HepG2 (cell line): ENCODE results near the gene GHRHR. TPM values are rescaled to one million over a fixed set of nuclear protein-coding genes. Genes with fewer than 3 reads are reported as not detected.

Source experiments
- ATAC-seq: fragments of 200-7000 bp; cut with Tn5 transposase; 3 replicates; pipeline ENCODE4 v1.9.1; 2020; ENCODE audit warnings: mild to moderate bottlenecking, moderate library complexity
- BruUV-seq: library from RNA; stranded (reverse); fragments of 400-500 nt; replicated peaks from 2 replicates; lab custom pipeline; 2021; lab: Mats Ljungman, UMichigan
- CTCF ChIA-PET: fragments of 300-600 bp; formaldehyde crosslinking; extraction: SDS; loops from one replicate; lab custom pipeline; 2021; ENCODE audit warnings: low total read pairs, inconsistent platforms, low intra/inter-chr PET ratio; lab: Yijun Ruan, JAX
- POLR2A ChIA-PET: fragments of 350-600 bp; sonication (Branson Sonifier 250); formaldehyde crosslinking; loops from one replicate; lab custom pipeline; 2020; ENCODE audit warnings: antibody characterized with exemption, inconsistent platforms; lab: Yijun Ruan, JAX
- DNase-seq: peaks from one replicate; pipeline ENCODE4 v3.0.0-alpha.2; 2015; ENCODE audit warnings: low spot score
- FAIRE-seq: peaks from 3 replicates; lab custom pipeline; 2011; peaks lifted over from hg19 to GRCh38; lab: Jason Lieb, UNC
- H2AFZ ChIP-seq: one replicate; pipeline ENCODE4 v1.6.1; 2011; ENCODE audit warnings: low read length, inconsistent platforms
- H3K27ac ChIP-seq: fragments of 300-600 bp; 3 replicates; pipeline ENCODE4 v1.8.0; 2011; ENCODE audit warnings: mixed run types, mild to moderate bottlenecking, mixed read lengths, low read length, inconsistent platforms; ENCODE audit not compliant: insufficient read depth; ENCODE audit errors: extremely low read length
- H3K27me3 ChIP-seq, 2 experiments: fragments of 200-600 bp in 1 of 2; 2 replicates in 1 of 2; 3 replicates in 1 of 2; pipeline versions ENCODE4 v1.6.0 to v1.8.0; 2011; ENCODE audit warnings: low read length in 2 of 2, mild to moderate bottlenecking in 2 of 2, moderate library complexity in 2 of 2, inconsistent platforms in 1 of 2; ENCODE audit not compliant: insufficient read depth in 2 of 2, control insufficient read depth in 1 of 2
- H3K36me3 ChIP-seq, 2 experiments: fragments of 200-600 bp in 1 of 2; replicated peaks in 1 of 2; 2 replicates in 1 of 2; 3 replicates in 1 of 2; pipeline versions ENCODE4 v1.5.1 to v1.8.0; 2011; ENCODE audit warnings: low read length in 2 of 2, inconsistent platforms in 1 of 2; ENCODE audit not compliant: insufficient read depth in 2 of 2, control insufficient read depth in 1 of 2
- H3K4me1 ChIP-seq: 2 replicates; pipeline ENCODE4 v1.5.1; 2012; ENCODE audit warnings: low read length, inconsistent platforms; ENCODE audit not compliant: insufficient read depth
- H3K4me2 ChIP-seq: 2 replicates; pipeline ENCODE4 v1.6.0; 2011; ENCODE audit warnings: low read depth, low read length, inconsistent platforms
- H3K4me3 ChIP-seq, 3 experiments: fragments of 200-600 bp in 1 of 3; sonication (generic), shearing (Covaris generic) in 1 of 3; replicated peaks in 1 of 3; 2 replicates each; pipeline ENCODE4 v1.5.1; 2011 to 2016; ENCODE audit warnings: low read length in 3 of 3, inconsistent platforms in 2 of 3, low read depth in 2 of 3, mild to moderate bottlenecking in 2 of 3, control low read depth in 1 of 3, mixed read lengths in 1 of 3; ENCODE audit not compliant: insufficient read depth in 1 of 3
- H3K79me2 ChIP-seq: one replicate; pipeline ENCODE4 v1.6.1; 2011; ENCODE audit warnings: low read length, inconsistent platforms; ENCODE audit not compliant: insufficient read depth
- H3K9ac ChIP-seq: 2 replicates; pipeline ENCODE4 v1.6.0; 2011; ENCODE audit warnings: mild to moderate bottlenecking, low read depth, low read length, inconsistent platforms; ENCODE audit not compliant: insufficient read depth
- H3K9me3 ChIP-seq: 2 replicates; pipeline ENCODE4 v1.5.1; 2012; ENCODE audit warnings: mild to moderate bottlenecking, low read length
- H4K20me1 ChIP-seq: 2 replicates; pipeline ENCODE4 v1.6.0; 2011; ENCODE audit warnings: inconsistent platforms, mild to moderate bottlenecking, low read length, moderate library complexity; ENCODE audit not compliant: insufficient read depth
- AKAP8 ChIP-seq: sonication (generic); formaldehyde crosslinking; IDR thresholded peaks from 2 replicates; pipeline ENCODE4 v1.5.1; 2020; ENCODE audit warnings: mild to moderate bottlenecking, missing genetic modification reagents
- BCLAF1 ChIP-seq: fragments of 450-650 bp; IDR thresholded peaks from 2 replicates; pipeline ENCODE4 v1.6.1; 2017; ENCODE audit warnings: mild to moderate bottlenecking
- KDM2A ChIP-seq: sonication (generic); formaldehyde crosslinking; IDR thresholded peaks from 2 replicates; pipeline ENCODE4 v1.4.0; 2020; ENCODE audit warnings: low read depth, missing genetic modification reagents, borderline replicate concordance
- MATR3 ChIP-seq: sonication (generic); formaldehyde crosslinking; IDR thresholded peaks from 2 replicates; pipeline ENCODE4 v1.4.0; 2020; ENCODE audit warnings: missing genetic modification reagents
- MNT ChIP-seq: fragments of 450-650 bp; IDR thresholded peaks from 2 replicates; pipeline ENCODE4 v1.6.1; 2016
- PATZ1 ChIP-seq: sonication (generic); formaldehyde crosslinking; IDR thresholded peaks from 2 replicates; pipeline ENCODE4 v1.4.0; 2020; ENCODE audit warnings: missing genetic modification reagents
- ZBED4 ChIP-seq: sonication (generic); formaldehyde crosslinking; IDR thresholded peaks from 2 replicates; pipeline ENCODE4 v1.4.0; 2020; ENCODE audit warnings: missing genetic modification reagents, borderline replicate concordance
- ZNF672 ChIP-seq: sonication (generic); formaldehyde crosslinking; IDR thresholded peaks from 2 replicates; pipeline ENCODE4 v1.8.1; 2022; ENCODE audit warnings: missing genetic modification reagents
- WGBS: methylation state at CpG from one replicate; pipeline ENCODE4 v1.1.6; 2017; ENCODE audit warnings: low lambda C conversion rate; 5-methylcytosine and 5-hydroxymethylcytosine counted together
- in situ Hi-C: cut with HindIII; loops from 2 replicates; pipeline ENCODE4 v1.10.0; 2017; ENCODE audit warnings: low pct_unique_long_range_greater_than_20kb; ENCODE audit not compliant: extremely low pct_ligation_motif_present
- intact Hi-C: fragments of 100-400 bp; cut with micrococcal nuclease; formaldehyde crosslinking; loops from one replicate; pipeline ENCODE4 v1.10.0; 2022; ENCODE audit not compliant: unreplicated experiment
- polyA plus RNA-seq, 8 experiments: library from polyadenylated mRNA; depleted of rRNA in 3 of 8; stranded (reverse) in 7 of 8; unstranded in 1 of 8; fragments of >200 nt; fragmentation: Illumina TruSeq in 4 of 8; extraction: Trizol in 4 of 8; gene quantifications; 2 replicates each; pipeline versions ENCODE4 v1.2.1 to v1.2.3, GENCODE V29; 2011 to 2016; ENCODE audit warnings: low read depth in 4 of 8, missing spikeins in 1 of 8, mixed read lengths in 1 of 8; ENCODE audit not compliant: insufficient read depth in 1 of 8
- total RNA-seq, 5 experiments: library from RNA; depleted of rRNA; stranded (reverse); fragments of >200 nt; fragmentation: Illumina TruSeq; extraction: Trizol; gene quantifications; 2 replicates each; pipeline ENCODE4 v1.2.3, GENCODE V29; 2016; ENCODE audit warnings: low read depth in 1 of 5

GHRHR gene
- total and polyA plus RNA-seq, 2 of the 13 experiments (the other 11 are each of a cell fraction or from before 2014, with no cell fraction given): not detected

GRCh38 chr7:30983042-30983913, 19.5 kb downstream of the GHRHR start (continued):
- no peak for TF ChIP-seq ZBED4
- TF ChIP-seq PATZ1: no peak

- no peak overlapping the region for H3K4me3 ChIP-seq
- no peaks in the 10 kb centered on the region for H4K20me1 ChIP-seq
- FAIRE-seq: no peak
- H3K4me2 ChIP-seq: no peak overlapping the region
- BruUV-seq: no TSS peak
- TF ChIP-seq MNT (no peak), ZNF672 (CRISPR knock-in tag) (no peak), BCLAF1 (no peak), MATR3 (CRISPR knock-in tag) (no peak), KDM2A (CRISPR knock-in tag) (no peak), AKAP8 (CRISPR knock-in tag) (no peak)
- ATAC-seq: no peak; the same call in 2 of the 3 replicates
- no peaks in the 10 kb centered on the region for H3K9me3 ChIP-seq
- no peaks in the 10 kb centered on the region for H3K79me2 ChIP-seq
- in situ Hi-C loops (loop anchor here (5.0 to 25.0 kb wide), 2 partner anchors 138 to 753 kb away; no protein-coding TSS in a partner anchor), intact Hi-C loops (loop anchor here (1.0 kb wide), 1 partner anchor 138 kb away; no protein-coding TSS in a partner anchor)
- H2AFZ ChIP-seq: no peak overlapping the region
- ChIA-PET CTCF (interaction anchor here (2.1 kb wide), 1 partner anchor 139 kb away, joined by 22 read pairs; no protein-coding TSS in a partner anchor), POLR2A (interaction anchor here (1.0 kb wide), 1 partner anchor 139 kb away, joined by 4 read pairs; no protein-coding TSS in a partner anchor)
- H3K27me3 ChIP-seq: peaks cover 0 to 7% of the 10 kb centered on the region in 2 experiments; a peak in 1 of 5 replicates
- no peak overlapping the region for H3K9ac ChIP-seq
- H3K27ac ChIP-seq: no peak overlapping the region
- 29% methylated on average over 12 of the region's 12 CpGs for WGBS
- no peaks in the 10 kb centered on the region for H3K4me1 ChIP-seq
- DNase-seq: no peak
- H3K36me3 ChIP-seq: no peaks in the 10 kb centered on the region
Observed at GRCh38 chr7:30983914-30984247, 20.1 kb downstream of the GHRHR start.
